ENCODE measurements around the gene STX18.

Gene STX18

GRCh38 chr4:4415806-4416805 lies 125.7 kb downstream of the STX18 start:
- DNase-seq = no peak

- no peak for DNase-seq
These were observed 126.6 kb downstream of the STX18 start for GRCh38 chr4:4415107-4415805.

GRCh38 chr4:4413806-4414205 lies 128.0 kb downstream of the STX18 start:
- no peak for DNase-seq

- DNase-seq = no peak
These were observed 128.5 kb downstream of the STX18 start for GRCh38 chr4:4413373-4413725.

- no peak for DNase-seq
These were observed 129.0 kb downstream of the STX18 start for GRCh38 chr4:4412641-4413372.

- no peak for DNase-seq
These were observed 129.9 kb downstream of the STX18 start for GRCh38 chr4:4411906-4412305.

- DNase-seq = no peak
These were observed 131.6 kb downstream of the STX18 start for GRCh38 chr4:4410271-4410670.

GRCh38 chr4:4409416-4410115 lies 132.3 kb downstream of the STX18 start:
- DNase-seq = no peak

GRCh38 chr4:4408576-4409335 lies 133.1 kb downstream of the STX18 start:
- no peak for DNase-seq

- DNase-seq = no peak
These were observed 133.7 kb downstream of the STX18 start for GRCh38 chr4:4408132-4408523.

GRCh38 chr4:4407299-4408131 lies 134.3 kb downstream of the STX18 start:
- DNase-seq = no peak

- DNase-seq = no peak
These were observed 135.2 kb downstream of the STX18 start for GRCh38 chr4:4406455-4407298.

GRCh38 chr4:4405358-4405962 lies 136.4 kb downstream of the STX18 start:
- DNase-seq = no peak

GRCh38 chr4:4402966-4403365 lies 138.9 kb downstream of the STX18 start:
- DNase-seq = no peak

GRCh38 chr4:4401036-4401435 lies 140.8 kb downstream of the STX18 start:
- DNase-seq = no peak

GRCh38 chr4:4398430-4398829 lies 143.4 kb downstream of the STX18 start:
- DNase-seq = no peak

- no peak for DNase-seq
These were observed 144.4 kb downstream of the STX18 start for GRCh38 chr4:4397441-4397819.

GRCh38 chr4:4396628-4397440 lies 145.0 kb downstream of the STX18 start:
- no peak for DNase-seq

Measured in NCI-H2029 (cell line).